Measurements from ENCODE around the gene COG5. TPM values are rescaled to one million over a fixed set of nuclear protein-coding genes. Genes with fewer than 3 reads are reported as not detected.

COG5 gene
- total RNA-seq, 1 experiment from 2014 or later, result 29.1 TPM

DNA sequence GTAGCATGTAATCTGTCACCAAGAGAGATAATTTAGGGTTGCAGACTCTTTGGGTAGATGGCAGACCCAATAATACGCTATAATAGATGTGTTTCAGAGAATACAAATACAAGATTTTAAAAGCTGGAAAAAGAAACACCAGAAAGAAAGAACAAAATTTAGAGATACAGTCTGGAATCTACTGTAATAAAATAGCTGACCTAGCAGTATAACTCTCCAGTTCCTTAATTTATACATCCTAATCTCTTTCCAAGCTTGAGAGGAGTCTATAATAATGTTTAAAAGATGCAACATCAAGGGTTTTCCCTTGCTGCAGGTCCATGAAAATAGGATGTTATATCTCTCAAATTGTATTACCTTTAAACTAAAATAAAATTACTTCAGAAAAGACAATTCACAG, 121.0 kb downstream of the COG5 start:
- CTCF ChIA-PET, result no interaction called here
- in situ Hi-C loops (cut with HindIII; ENCODE audit: low pct_unique_long_range_greater_than_20kb, low sequenced_read_pairs) (no loop called here), intact Hi-C loops (cut with micrococcal nuclease; ENCODE audit: unreplicated experiment) (no loop called here)
- Histone ChIP-seq H3K4me1 (ENCODE audit: control insufficient read depth, insufficient read depth, low read length) (no peaks in the 10 kb centered on the region), H3K36me3 (ENCODE audit: control insufficient read depth, insufficient read depth, low read length) (no peaks in the 10 kb centered on the region), H3K27me3 (ENCODE audit: control insufficient read depth, insufficient read depth, low read length) (no peaks in the 10 kb centered on the region), H3K27ac (ENCODE audit: low read length) (no peak overlapping the region), H3K4me3 (ENCODE audit: low read depth in 2 of 2, low read length in 2 of 2) (no peak overlapping the region), H3K9me3 (ENCODE audit: control insufficient read depth, insufficient read depth, low read depth, low read length) (no peaks in the 10 kb centered on the region)
- TF ChIP-seq SIN3A (IDR thresholded peaks at IDR 0.05; ENCODE audit: borderline replicate concordance, insufficient read depth, low read depth, low read length) (no peak), POLR2AphosphoS5 (IDR thresholded peaks at IDR 0.05; ENCODE audit: low read depth, low read length) (no peak), TCF7L2 (IDR thresholded peaks at IDR 0.05; ENCODE audit: low read depth, low read length) (no peak), REST (IDR thresholded peaks at IDR 0.05; ENCODE audit: insufficient read depth in 1 of 2, low read depth in 2 of 2, low read length in 1 of 2) (no peak)
- TF ChIP-seq, protein P1, sequence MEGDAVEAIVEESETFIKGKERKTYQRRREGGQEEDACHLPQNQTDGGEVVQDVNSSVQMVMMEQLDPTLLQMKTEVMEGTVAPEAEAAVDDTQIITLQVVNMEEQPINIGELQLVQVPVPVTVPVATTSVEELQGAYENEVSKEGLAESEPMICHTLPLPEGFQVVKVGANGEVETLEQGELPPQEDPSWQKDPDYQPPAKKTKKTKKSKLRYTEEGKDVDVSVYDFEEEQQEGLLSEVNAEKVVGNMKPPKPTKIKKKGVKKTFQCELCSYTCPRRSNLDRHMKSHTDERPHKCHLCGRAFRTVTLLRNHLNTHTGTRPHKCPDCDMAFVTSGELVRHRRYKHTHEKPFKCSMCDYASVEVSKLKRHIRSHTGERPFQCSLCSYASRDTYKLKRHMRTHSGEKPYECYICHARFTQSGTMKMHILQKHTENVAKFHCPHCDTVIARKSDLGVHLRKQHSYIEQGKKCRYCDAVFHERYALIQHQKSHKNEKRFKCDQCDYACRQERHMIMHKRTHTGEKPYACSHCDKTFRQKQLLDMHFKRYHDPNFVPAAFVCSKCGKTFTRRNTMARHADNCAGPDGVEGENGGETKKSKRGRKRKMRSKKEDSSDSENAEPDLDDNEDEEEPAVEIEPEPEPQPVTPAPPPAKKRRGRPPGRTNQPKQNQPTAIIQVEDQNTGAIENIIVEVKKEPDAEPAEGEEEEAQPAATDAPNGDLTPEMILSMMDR (IDR thresholded peaks at IDR 0.05), result no peak
- DNase-seq (ENCODE audit: low read depth, low spot score), result no peak
- no TSS peak for BruUV-seq (replicated peaks)
- POLR2A ChIA-PET, result interaction anchor here (0.9 kb wide), 1 partner anchor 425 kb away, joined by 3 read pairs; no protein-coding TSS in a partner anchor
- ATAC-seq, result no peak

- ATAC-seq, result no peak
- Histone ChIP-seq H3K27ac (ENCODE audit: low read length) (no peak overlapping the region), H3K9me3 (ENCODE audit: control insufficient read depth, insufficient read depth, low read depth, low read length) (no peaks in the 10 kb centered on the region), H3K27me3 (ENCODE audit: control insufficient read depth, insufficient read depth, low read length) (no peaks in the 10 kb centered on the region), H3K4me1 (ENCODE audit: control insufficient read depth, insufficient read depth, low read length) (no peaks in the 10 kb centered on the region), H3K4me3 (ENCODE audit: low read depth in 2 of 2, low read length in 2 of 2) (no peak overlapping the region), H3K36me3 (ENCODE audit: control insufficient read depth, insufficient read depth, low read length) (no peaks in the 10 kb centered on the region)
- intact Hi-C loops (cut with micrococcal nuclease; ENCODE audit: unreplicated experiment) (no loop called here), in situ Hi-C loops (cut with HindIII; ENCODE audit: low pct_unique_long_range_greater_than_20kb, low sequenced_read_pairs) (no loop called here)
- TF ChIP-seq, protein P1 (IDR thresholded peaks at IDR 0.05), result no peak
- no peak for TF ChIP-seq SIN3A (IDR thresholded peaks at IDR 0.05; ENCODE audit: borderline replicate concordance, insufficient read depth, low read depth, low read length)
- TF ChIP-seq TCF7L2 (IDR thresholded peaks at IDR 0.05; ENCODE audit: low read depth, low read length), result no peak
- no peak for TF ChIP-seq REST (IDR thresholded peaks at IDR 0.05; ENCODE audit: insufficient read depth in 1 of 2, low read depth in 2 of 2, low read length in 1 of 2)
- no peak for TF ChIP-seq POLR2AphosphoS5 (IDR thresholded peaks at IDR 0.05; ENCODE audit: low read depth, low read length)
- DNase-seq (ENCODE audit: low read depth, low spot score), result no peak
- no TSS peak for BruUV-seq (replicated peaks)
- POLR2A ChIA-PET, result interaction anchor here (0.9 kb wide), 1 partner anchor 426 kb away, joined by 3 read pairs; no protein-coding TSS in a partner anchor
- CTCF ChIA-PET, result no interaction called here
These were observed 121.9 kb downstream of the COG5 start for GRCh38 chr7:107441581-107442422.
